UCSD-AML1 (cell line): ENCODE results near the gene TSC2.
"Not testable (repeated sequence)": the region's sequence is repeated elsewhere in the genome, so short reads cannot be mapped to it uniquely, and the experiment has no call there.

Source experiments
- DNase-seq: peaks from one replicate; lab custom pipeline; 2025; ENCODE audit not compliant: unreplicated experiment; lab: John Stamatoyannopoulos, UW

Gene TSC2

DNA sequence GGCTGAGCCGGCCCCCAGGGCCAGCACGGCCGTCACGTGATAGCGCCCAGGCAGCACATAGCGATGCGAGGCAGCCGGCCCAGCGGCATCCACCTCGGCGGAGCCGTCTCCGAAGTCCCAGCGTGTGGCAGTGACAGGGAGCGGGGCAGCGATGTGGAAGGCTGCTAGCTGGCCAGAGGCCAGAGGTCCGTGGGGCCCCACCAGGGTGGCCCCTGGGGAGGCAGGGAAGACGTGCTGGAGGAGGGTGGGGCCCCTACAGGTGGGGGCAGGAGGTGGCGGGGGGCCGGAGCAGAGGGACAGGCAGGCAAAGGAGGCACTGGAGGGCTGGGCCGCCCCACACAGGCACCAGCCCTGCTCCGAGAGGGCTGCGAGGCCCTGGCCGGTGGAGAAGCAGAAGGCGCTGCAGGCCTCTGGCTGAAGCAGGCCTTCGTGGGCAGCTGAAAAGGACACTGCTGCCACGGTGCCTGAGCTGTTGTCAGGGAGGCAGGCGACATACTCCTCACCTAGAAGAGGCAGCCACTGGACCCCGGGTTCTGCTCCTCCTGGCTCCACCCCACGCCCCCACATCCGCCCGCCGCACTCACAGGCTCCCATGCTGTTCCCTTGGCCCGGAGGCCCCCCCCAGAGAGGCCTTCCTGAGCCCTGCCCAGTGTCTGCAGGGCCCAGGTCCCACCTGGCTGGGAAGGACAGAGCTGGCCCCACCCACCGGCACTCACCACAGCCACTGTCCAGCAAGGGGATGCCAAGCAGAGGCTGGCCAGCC is 70.4 kb downstream of the TSC2 start:
- DNase-seq: not testable (repeated sequence)

DNA sequence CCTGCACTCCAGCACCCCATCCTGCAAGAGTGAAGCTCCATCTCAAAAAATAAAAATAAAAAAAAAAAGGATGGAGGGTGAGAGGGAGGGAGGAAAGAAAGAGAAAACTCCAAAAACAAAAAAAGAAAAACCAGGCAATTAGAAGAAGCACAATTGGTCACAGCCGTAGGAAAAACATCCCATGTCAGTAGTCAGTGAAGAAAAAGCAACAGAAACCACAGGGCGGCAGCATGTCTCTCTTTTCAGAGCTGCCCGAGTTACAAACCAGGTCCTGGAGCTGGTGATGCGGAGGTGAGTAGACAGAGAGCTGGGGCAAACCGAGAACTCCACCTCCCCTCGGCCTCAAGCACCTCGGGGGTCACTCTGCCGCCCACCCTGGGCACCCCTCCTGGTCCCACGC is 73.5 kb downstream of the TSC2 start:
- DNase-seq: not testable (repeated sequence)

DNA sequence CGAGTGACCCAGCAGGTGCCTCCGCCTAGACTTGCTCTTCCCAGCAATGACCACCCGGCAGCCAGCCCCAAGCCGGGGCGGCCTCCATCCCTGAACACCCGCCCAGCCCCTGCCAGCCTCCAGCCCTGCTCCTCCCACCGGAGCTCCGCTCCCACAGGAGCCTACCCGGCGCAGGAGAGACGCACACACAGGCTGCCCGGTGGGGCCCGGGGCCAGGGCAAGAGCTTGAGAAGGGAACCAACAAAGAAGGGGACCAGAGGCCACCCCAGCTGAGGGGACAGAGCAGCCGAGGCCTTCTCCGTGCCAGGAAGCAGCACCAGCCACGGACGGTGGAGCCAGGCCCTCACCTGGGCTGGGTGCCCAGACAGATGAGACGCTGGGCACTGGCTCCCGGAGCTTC is 74.1 kb downstream of the TSC2 start:
- DNase-seq: no peak

DNA sequence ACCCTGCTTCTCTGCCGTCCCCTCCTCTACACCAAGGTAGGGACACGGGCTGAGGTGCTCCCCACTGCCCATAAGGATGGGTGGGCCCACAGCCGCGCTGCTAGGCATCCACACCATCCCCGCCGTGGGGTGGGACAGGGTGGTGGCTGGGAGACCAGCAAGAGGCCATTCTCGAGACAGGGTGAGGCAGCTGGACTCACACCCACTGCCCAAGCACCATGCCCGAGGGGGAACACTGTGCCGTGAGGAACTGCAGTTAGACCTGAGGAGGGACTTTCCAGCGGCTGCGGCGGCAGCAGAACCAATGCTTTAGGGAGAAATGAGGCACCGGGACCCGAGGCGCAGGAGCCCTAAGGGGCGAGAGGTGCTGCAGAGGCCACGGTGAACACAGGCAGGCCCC is 74.6 kb downstream of the TSC2 start:
- no peak for DNase-seq

DNA sequence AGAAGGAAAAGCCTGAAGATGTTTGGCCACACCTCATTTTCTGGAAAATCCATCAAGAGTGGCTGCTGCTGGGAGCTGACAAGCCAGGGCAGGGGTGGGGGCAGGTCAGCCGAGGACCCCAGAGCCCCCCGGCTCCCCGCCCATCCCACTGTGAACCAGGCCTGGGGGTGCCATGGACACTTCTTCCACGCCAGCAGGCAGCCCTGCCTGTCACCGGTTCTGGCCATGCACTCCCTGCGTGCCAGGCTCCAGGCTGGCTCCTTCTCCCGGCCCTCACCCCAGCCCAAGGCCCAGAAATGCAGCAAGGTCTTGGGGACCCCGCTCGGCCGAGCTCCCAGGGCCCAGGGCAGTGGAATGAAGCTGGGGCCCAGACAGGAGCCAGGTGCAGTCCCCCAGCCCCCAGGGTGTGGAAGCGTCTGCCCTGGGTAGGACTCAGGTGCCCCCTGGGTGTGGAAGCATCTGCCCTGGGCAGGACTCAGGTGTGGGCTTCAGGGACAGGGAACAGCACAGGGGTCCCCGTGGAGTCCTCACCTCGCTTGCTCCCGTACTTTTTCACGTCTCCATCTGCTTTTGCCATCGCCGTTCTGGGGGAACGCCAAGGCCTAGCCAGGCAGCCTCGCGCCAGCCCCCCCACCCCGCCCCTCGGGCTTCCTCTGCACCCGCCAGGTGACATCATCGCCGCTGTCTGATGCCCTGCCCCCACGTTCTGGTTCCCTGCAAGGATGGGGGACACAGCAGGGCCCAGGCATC is 75.3 kb downstream of the TSC2 start:
- DNase-seq: not testable (repeated sequence)

DNA sequence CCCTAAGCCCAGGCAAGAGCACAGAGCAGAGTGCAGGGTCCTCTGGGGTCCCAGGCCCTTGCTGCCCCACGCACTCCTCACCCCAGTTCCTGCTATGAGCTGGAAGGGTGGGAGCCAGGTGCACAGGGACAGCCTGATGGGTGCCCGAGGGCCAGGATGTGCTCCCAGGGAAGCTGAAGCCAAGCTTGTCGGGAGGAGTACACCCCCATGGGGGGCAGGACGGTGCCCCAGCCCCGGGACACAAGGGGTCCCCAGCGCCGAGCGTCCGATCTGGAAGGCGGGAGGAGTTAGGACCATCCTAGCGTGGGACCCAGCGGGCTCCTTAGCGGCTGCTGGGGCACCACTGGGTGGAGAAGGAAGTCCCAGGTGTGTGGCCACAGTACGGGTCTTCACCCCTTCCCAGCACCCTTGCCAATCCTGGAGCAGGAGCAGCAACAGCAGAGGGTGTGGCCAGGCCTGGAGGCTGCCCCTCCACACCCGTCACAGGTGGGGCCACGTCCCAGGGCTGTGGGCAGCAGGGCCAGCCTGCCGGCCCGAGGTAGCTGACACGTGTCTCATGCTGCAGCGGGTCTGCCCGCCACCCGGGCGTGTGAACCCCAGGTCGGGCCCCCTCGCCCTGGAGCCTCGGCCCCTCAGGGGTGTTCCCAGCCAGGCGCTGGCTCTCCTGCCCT is 76.1 kb downstream of the TSC2 start:
- DNase-seq: not testable (repeated sequence)

DNA sequence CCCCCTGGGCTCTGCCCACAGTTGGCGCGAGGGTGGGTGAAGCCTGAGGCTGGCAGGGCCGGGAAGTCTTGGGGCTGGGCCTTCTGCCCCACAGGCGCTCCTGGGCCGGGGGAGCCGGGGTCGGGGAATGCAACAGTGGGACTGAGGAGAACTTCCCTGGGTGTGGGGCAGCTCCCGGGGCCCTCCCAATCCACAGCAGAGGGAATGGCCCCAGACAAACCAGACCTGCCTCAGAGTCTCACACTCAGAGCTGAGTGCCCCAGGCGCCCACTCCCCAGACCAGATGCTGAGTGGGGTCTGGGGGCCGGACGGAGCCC is 76.5 kb downstream of the TSC2 start:
- DNase-seq: not testable (repeated sequence)

DNA sequence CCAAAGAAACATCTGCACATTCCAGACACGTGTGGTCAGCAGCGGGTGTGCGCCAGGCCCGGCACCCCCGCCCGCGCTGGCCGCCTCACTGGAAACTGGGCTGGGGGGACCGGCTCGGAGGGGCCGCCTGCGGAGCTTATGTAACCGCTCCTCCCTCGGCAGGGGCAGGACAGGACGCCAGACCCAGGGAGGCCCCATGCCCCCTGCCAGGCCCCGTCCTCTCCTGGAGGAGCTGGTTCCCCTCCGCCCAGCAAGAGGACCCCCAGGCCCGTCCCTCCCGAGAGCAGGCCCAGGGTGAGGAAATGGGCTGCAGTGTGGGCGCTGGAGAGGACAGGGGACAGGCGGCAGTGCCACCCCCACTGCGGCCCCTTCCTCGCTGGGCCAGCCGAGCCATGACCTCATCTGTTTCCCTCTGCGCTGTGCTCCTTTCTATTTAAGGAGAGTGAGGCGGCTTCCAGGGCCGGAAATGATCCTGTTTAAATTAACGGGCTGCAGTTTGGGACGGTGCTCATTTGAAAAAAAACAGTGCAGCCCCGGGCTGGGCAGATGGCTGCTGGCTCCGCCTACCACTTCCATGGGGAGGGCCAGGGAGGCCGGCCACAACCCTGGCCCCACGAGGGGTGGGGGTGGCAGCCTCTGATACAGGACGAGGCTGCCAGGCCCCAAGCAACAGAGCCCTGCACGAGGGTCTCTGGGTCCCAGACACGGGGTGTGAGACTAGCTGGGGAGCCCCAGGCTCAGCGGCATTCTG is 77.1 kb downstream of the TSC2 start:
- DNase-seq: peak; percentile 59

DNA sequence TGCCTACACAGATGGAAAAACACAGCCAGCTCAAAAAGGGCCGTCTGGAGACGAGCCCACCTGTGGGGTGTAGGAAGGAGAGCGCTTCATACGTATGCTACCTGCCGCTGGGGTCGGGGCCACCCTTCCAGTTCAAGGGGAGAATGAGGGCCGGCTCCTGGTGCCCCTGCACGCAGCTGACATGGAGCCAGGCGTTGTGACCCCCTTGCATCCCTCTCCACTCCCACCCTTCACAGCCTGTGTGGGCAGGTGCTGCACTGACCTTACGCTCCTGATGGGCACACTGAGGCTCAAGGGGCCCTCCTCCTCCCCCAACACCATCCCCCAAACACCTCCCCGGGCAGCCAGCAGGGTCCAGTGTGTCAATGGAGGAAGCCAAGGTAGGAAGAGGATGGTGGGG is 77.8 kb downstream of the TSC2 start:
- DNase-seq: not testable (repeated sequence)

DNA sequence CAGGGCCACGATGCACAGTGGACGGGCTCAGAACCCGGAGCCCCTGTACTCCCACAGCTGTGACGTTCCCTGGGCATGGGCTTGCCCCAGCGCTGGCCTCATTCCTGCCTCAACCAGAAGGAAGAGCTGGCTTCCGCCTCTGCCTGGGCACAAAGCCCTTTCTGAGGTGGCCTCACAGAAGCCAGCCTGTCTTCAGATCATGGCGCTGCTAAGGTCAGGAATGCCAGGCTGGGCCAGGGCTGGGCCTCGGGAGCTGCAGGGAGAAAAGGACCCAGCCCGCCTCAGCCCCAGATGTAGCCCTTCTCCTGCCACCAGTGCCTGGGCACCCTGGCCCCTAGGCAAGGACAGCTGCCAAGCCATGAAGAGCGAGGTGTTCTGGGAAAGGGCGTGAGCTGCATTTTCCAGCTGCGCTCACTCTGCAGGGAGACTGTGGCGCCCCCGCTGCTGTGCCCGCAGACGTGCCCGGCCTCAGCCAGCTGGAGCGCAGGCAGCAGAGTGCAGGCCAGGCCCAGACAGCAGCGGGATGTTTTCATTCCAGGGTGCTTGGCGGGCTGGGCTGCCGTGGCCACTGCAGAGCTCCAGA is 78.5 kb downstream of the TSC2 start:
- DNase-seq: not testable (repeated sequence)

DNA sequence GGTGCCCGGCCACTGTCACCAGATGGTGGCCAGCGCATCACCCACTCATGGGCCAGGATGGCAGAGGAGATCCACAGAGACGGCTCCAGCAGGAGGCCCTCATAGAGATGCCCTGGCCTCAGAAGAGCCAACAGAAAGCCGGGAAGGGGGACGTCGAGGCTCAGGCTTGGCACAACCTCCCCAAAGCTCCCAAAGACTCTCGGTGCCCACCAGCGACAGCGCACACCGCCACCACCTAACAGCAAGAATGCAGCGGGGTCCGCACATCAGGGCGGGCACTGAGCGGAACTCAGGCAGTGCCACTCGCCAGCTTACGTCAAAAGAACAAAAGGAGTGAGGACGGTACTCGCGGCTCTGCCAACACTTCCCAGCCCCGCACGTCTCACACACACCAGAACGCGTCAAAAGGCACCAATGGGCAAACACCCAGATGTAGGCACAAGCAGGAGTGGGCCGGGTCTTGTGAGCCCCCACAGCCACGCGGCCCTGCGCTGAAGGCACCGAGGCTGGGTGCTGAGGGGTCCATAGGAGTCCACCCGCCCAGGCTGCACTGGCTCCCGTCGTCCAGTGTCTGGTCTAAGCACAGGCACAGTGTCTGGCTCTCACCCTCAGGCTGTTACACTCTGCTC is 79.3 kb downstream of the TSC2 start:
- DNase-seq: not testable (repeated sequence)

DNA sequence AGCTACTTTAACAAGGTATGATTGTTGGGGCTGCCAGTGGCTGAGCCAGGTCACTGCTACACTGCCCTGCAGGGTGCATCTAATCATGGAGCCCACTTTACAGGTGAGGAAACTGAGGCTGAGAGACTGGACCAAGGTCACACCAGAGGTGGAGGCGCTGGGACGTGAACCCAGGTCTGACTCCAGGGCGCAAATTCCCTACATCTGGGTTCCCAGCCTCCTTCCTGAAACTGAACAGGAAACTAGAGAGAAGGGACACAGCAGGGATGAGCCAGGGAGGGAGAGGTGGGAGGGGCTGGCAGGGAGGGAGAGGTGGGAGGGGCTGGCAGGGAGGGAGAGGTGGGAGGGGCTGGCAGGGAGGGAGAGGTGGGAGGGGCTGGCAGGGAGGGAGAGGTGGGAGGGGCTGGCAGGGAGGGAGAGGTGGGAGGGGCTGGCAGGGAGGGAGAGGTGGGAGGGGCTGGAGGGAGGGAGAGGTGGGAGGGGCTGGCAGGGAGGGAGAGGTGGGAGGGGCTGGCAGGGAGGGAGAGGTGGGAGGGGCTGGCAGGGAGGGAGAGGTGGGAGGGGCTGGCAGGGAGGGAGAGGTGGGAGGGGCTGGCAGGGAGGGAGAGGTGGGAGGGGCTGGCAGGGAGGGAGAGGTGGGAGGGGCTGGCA is 80.0 kb downstream of the TSC2 start:
- not testable (repeated sequence) for DNase-seq

DNA sequence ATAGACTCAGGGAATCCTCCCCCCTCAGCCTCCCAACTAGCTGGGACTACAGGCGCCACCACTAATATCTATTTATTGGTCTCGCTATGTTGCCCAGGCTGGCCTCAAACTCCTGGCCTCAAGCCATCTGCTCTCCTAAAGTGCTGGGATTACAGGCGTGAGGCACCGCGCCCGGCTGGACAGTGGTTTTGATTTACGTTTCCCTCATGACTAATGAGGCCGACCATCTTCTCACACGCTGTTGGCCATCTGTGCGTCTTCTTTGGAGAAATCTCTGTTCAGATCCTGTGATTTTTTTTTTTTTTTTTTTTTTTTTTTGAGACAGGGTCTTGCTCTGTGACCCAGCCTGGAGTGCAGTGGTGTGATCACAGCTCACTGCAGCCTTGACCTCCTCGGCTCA is 81.5 kb downstream of the TSC2 start:
- not testable (repeated sequence) for DNase-seq

DNA sequence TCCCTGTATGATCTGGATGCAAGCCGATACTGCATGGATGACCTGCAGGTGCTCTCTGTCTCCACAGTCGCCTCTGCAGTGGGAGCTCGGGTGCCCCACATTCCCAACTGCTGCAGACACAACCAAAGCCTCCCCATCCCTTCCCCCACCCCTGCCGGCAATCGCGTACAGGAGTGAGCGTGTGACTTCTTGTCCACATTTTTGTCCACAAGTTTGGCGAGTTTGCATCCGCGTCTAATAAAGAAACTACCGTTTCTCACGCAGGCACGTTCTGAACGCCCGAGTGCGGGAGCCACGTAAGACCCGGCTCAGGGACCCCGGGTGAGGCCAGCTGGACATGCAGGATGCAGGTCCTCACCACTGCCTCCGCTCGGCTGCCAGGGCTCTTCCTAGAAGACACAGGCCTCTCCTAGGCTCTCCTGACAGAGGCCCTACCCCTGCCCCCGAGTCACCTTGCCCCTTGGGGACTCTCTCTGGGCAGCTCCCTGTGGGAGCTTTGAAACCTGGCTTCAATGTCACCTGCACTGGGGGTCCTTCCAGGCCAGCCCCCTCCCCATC is 82.2 kb downstream of the TSC2 start:
- not testable (repeated sequence) for DNase-seq

DNA sequence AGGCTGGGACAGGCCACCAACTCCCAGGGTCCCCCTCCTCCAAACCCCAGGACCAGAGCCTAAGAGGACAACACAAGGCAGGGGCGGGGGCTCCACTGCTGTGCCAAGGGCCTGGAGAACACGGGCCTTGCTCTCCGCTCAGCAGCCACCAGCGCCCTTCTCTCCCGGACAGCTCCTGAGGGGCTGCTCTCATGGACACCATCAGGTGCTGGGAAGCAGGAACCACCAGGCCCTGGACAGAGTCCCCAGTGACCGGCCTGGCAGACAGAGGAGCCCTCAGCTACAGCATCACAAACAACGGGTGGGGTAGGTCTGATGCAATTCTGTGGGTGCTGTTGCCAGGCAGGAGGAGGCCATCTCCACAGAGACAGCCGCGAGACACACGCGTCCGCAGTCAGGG is 86.0 kb downstream of the TSC2 start:
- DNase-seq: not testable (repeated sequence)

DNA sequence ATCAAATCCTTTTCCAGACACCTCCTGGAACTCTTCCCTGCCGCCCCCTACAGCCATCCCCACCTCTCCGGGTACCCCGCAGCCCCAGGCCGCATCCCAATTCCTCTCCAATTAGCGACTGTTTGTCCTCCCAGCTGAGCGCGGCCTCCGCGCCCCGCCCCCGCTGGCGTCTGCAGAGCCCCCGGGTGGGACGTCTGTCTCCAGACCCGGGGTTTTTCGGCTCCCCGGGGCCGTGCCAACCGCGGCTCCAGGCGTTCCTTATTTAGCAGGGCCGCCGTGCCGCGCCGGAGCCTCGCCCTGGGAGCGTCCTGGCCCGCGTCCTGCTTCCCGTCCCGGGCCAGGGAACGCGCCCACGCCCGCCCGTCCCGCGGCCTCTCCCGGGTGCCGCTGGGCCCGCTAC is 87.3 kb downstream of the TSC2 start:
- DNase-seq: not testable (repeated sequence)

DNA sequence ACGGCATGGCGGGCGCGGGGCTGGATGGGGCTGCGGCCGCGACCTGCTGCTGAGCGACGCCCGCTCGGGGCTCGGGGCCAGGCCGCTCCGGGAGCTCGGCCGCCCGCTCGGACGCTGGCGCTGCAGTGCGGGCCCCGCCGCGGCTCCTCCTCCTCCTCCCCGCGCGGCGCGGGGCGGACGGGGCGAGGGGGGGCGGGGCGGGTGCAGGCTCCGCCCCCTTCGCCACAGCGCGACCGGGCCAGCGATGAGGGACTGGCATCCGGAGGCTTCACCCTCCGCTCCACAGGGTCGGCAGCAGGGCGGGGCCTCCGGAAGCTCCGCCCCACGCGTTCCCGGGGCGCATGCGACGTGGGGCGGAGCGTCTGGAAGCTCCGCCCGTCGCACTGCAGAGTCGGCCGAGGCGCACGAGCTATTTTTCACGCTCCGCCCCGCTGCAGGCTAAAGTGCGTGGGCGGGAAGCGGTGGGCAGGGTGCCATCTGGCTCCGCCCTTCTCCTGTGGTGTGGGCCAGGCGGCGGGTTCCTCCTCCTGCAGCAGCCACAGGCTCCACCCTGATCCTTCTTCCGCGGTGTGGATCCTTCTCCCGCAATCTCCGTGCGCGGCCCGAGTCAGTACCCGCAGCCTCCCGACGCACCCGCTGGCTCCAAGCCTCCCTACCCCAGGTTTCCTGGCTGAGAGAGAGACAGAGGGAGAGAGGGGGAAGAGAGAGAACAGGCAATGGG is 88.1 kb downstream of the TSC2 start, which contains the start of gene PKD1:
TSS of gene PKD1 (minus strand) at position 129 of the 721 bp plus-strand sequence. CDS start 209 bp downstream, outside the sequence.
- DNase-seq: peak; percentile 92
